ENCODE measurements around the gene PIK3R5.

DNA sequence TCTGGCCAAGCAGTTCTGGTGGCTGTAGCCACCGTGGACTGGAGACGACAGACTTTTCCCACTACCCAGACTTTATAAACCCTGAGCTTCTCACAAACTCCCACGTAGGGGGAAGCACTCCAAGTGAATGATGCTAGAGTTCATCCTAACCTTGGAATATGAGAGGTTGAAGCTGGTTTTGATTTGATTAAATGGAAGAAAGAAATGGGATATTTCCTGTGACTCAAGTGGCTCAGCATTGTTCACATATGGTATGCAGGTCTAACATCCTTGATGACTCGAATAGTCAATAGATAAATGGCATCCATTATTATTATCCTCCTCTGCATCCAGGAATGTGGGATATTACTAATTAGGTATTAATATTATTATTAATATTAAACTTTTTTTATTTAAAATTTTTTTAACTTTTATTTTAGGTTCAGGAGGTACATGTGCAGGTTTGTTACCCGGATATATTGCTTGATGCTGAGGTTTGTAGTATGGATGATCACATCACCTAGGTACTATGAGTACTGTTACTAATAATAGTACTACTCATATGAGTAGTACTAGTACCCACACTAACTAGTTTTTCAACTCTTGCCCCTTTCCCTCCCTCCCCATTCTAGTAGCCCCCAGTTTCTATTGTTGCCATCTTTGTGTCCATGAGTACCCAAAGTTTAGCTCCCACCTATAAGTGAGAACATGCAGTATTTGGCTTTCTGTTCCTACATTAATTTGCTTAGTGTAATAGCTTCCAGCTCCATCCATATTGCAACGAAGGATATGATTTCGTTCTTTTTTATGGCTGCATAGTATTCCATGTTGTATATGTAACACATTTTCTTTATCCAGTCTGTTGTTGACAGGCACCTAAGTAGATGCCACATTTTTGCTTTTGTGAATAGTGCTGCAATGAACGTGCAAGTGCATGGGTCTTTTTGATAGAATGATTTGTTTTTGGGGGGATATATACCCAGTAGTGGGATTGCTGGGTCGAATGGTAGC lies 121.0 kb downstream of the PIK3R5 start:
- TF ChIP-seq EP300 (IDR thresholded peaks at IDR 0.05) (no peak), RNF2 (IDR thresholded peaks at IDR 0.05; ENCODE audit: borderline replicate concordance, low read depth) (no peak), NFE2L2 (conservative IDR thresholded peaks at IDR 0.05; ENCODE audit: low read length) (no peak), BHLHE40 (IDR thresholded peaks at IDR 0.05; ENCODE audit: low read depth, low read length) (no peak), POLR2A (IDR thresholded peaks at IDR 0.05; ENCODE audit: low read length) (no peak), GATA3 (IDR thresholded peaks at IDR 0.05; ENCODE audit: borderline replicate concordance) (no peak), EHF (CRISPR knock-in tag; IDR thresholded peaks at IDR 0.05) (no peak), SMC3 (IDR thresholded peaks at IDR 0.05) (no peak), JUNB (IDR thresholded peaks at IDR 0.05) (no peak)
- TF ChIP-seq, protein P1, sequence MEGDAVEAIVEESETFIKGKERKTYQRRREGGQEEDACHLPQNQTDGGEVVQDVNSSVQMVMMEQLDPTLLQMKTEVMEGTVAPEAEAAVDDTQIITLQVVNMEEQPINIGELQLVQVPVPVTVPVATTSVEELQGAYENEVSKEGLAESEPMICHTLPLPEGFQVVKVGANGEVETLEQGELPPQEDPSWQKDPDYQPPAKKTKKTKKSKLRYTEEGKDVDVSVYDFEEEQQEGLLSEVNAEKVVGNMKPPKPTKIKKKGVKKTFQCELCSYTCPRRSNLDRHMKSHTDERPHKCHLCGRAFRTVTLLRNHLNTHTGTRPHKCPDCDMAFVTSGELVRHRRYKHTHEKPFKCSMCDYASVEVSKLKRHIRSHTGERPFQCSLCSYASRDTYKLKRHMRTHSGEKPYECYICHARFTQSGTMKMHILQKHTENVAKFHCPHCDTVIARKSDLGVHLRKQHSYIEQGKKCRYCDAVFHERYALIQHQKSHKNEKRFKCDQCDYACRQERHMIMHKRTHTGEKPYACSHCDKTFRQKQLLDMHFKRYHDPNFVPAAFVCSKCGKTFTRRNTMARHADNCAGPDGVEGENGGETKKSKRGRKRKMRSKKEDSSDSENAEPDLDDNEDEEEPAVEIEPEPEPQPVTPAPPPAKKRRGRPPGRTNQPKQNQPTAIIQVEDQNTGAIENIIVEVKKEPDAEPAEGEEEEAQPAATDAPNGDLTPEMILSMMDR (IDR thresholded peaks at IDR 0.05) = no peak
- TF ChIP-seq, protein P2, sequence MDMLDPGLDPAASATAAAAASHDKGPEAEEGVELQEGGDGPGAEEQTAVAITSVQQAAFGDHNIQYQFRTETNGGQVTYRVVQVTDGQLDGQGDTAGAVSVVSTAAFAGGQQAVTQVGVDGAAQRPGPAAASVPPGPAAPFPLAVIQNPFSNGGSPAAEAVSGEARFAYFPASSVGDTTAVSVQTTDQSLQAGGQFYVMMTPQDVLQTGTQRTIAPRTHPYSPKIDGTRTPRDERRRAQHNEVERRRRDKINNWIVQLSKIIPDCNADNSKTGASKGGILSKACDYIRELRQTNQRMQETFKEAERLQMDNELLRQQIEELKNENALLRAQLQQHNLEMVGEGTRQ (IDR thresholded peaks at IDR 0.05) = no peak

All from A549 (cell line).